C4-2B (cell line): ENCODE data around the gene LCE3D.
A peak's percentile ranks its signal among the peaks of the same experiment; 100 is the strongest.

ENCODE experiments used
- CTCF ChIP-seq: fragments of 450-650 bp; conservative IDR thresholded peaks from 2 replicates; pipeline ENCODE4 v1.5.1; 2017; ENCODE audit warnings: mild to moderate bottlenecking
- ZFX ChIP-seq: fragments of 450-650 bp; IDR thresholded peaks from 2 replicates; pipeline ENCODE4 v1.6.1; 2017

DNA sequence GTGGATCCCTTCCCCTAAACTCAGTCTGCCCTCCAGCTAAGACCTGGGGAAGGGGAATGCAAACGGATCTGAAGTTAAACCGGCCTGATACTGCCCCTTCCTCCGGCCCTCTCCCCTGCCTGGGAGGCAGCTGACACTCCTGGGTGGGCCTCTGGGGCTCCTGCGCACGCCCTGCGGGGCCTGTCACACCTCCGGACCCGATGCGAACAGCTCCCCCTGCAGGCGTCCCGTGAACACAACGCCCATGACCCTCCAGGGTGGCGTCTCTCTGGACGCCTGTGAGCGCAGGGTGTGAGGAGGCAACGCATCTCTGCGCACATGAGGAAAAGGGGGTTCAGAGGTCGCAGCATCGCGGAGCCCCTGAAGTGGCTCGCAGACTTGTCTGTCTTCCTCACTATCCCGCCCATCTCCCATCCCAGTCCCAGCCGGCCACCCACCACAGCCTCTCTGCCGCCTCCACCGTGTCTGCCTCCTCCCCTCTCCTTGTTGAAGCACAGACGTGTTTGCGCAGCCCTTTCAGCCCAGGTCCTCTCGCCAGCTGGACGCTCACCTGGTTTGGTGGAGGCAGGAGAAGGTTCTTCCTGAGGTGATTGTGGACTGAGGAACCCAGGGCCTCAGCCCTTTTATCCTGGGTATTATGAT is 43.0 kb upstream of the LCE3D start:
- TF ChIP-seq CTCF = peak; percentile 45
- no peak for TF ChIP-seq ZFX
